Kidney epithelial cell (primary cell): Measurements from ENCODE around the gene HYLS1. TPM values are rescaled to one million over a fixed set of nuclear protein-coding genes. Genes with fewer than 3 reads are reported as not detected.
"Not testable (repeated sequence)": the region's sequence is repeated elsewhere in the genome, so short reads cannot be mapped to it uniquely, and the experiment has no call there.

Experiments
- DNase-seq: peaks from one replicate; pipeline ENCODE4 v3.0.0-alpha.2; 2010; ENCODE audit warnings: low read depth
- H3K27me3 ChIP-seq: 2 replicates; pipeline ENCODE4 v1.6.0; 2011; ENCODE audit warnings: low read length; ENCODE audit not compliant: control insufficient read depth, insufficient read depth
- H3K36me3 ChIP-seq: 2 replicates; pipeline ENCODE4 v1.5.1; 2011; ENCODE audit warnings: low read length; ENCODE audit not compliant: control insufficient read depth, insufficient read depth
- H3K4me3 ChIP-seq: 2 replicates; pipeline ENCODE4 v1.5.1; 2011; ENCODE audit warnings: low read depth, mild to moderate bottlenecking, control low read depth, low read length
- CTCF ChIP-seq: IDR thresholded peaks from 2 replicates; pipeline ENCODE4 v1.5.1; 2011; ENCODE audit warnings: mild to moderate bottlenecking, moderate library complexity, low read length, control low read depth, inconsistent platforms; ENCODE audit not compliant: insufficient read depth, poor library complexity, severe bottlenecking
- total RNA-seq: library from RNA; depleted of rRNA; stranded (reverse); fragments of >200 nt; gene quantifications from 2 replicates; pipeline ENCODE4 v1.2.3, GENCODE V29; 2015

HYLS1 gene
- total RNA-seq, 1 donor from 2014 or later, result 3.6 TPM

DNA sequence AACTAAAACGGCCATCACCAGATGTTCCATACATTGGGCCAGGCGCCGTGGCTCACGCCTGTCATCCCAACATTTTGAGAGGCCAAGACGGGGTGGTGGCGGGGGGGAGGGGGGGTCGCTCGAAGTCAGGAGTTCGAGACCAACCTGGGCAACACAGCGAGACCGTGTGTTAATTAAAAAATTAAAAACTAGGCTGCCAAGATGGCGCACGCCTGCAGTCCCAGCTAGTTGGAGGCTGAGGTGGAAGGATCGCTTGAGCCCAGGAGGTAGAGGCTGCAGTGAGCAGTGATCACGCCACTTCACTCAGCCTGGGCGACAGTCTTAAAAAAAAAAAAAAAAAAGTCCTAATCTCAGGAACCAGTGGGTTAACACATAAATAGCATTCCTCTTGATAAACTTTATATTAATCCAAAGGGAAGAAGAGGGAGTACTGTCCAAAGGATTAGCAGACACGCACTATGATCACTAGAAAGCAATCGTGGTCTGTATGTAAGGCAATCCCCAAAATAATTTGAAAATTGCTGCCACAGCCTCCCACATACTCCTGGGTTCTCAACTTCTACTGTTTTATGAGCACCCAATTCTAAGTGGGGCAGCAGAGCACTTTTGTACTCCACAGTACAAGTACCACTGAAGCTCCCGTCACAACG lies 14.9 kb downstream of the HYLS1 start:
- H3K36me3 ChIP-seq, result no peaks in the 10 kb centered on the region
- H3K27me3 ChIP-seq, result peaks cover 15% of the 10 kb centered on the region
- TF ChIP-seq CTCF, result no peak
- H3K4me3 ChIP-seq, result peak overlapping the region; percentile 64
- no peak for DNase-seq

- no peak for TF ChIP-seq CTCF
Measured at GRCh38 chr11:125902927-125903710, 15.7 kb downstream of the HYLS1 start, which contains the start of gene PUS3. PUS3 (minus strand) TSS chr11:125903206; CDS start chr11:125896284, 6,922 bp downstream.

DNA sequence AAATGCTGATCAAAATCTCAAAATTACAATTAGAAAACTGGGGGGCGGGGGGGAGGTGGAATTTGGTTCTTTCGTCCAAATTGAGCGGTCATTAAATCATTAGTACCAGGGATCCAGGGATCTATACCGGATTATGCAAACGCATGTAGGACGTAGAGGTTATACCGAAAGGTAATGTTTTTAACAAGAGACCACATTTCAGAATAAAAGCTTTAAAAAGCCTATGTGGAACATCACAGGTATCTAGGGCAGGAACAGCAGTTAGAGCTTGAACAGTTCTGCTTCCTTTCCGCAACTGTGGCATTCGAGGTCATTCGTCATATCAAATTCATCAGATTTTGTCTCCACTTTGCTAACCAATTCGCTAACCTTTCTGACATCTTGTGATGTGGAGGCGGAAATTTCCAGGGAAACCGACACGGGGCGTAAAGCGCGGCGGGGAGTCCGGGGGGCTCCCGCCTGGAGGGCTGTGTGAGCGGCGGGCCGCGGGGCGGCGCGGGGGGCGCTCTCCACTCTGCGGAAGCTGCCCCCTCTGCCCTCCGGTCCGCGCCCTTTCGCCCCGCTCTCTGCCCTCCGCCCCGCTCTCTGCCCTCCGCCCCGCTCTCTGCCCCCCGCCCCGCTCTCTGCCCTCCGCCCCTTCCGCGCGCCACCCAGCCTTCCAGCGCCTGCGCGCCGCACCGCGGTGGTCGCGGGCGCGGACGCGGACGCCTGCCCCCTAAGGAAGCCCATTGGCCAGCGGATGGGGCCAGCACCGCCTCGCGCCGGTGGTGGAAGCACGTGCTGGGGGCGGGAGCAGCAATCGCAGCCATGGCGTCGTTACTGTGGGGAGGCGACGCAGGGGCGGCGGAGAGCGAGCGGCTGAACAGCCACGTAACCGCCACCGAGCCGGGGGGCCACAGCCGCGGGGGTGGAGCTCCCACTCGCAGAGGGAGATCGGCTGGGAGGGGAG lies 16.5 kb downstream of the HYLS1 start, which contains the start of gene DDX25:
Gene DDX25 (plus strand): TSS at position 798 of the 949 bp plus-strand sequence. CDS start 10 bp downstream, at position 808.
- H3K36me3 ChIP-seq, result no peaks in the 10 kb centered on the region
- H3K27me3 ChIP-seq, result peaks cover 15% of the 10 kb centered on the region
- TF ChIP-seq CTCF, result no peak
- DNase-seq, result no peak
- H3K4me3 ChIP-seq, result peak within 1 kb of the TSS; percentile 36

More at GRCh38 chr11:125902927-125903710, 15.7 kb downstream of the HYLS1 start, which contains the start of gene PUS3:
- Histone ChIP-seq H3K36me3 (no peaks in the 10 kb centered on the region), H3K27me3 (peaks cover 15% of the 10 kb centered on the region), H3K4me3 (peak within 1 kb of the TSS; percentile 64)
- peak; percentile 31 for DNase-seq

DNA sequence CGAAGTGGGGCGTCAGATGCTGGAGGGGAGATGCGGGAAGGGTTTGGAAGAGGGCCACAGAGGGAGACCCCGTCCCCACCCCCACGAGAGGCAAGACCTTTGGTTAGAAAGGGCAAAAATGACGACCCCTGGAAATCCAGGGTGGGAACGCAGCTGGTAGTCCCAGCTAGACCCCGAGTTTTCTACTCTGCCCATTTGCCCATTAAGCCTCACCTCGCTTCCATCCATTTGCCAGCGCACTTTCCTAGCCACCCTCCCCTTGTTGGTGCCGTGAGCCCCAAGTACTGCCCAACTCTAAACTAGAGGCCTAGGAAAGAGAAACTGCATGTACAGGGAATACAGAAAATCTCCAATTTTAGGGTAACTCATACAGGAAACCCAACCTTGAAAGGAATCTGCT lies 17.2 kb downstream of the HYLS1 start:
- no peak for TF ChIP-seq CTCF
- DNase-seq, result no peak
- H3K4me3 ChIP-seq, result no peak overlapping the region
- peaks cover 15% of the 10 kb centered on the region for H3K27me3 ChIP-seq
- no peaks in the 10 kb centered on the region for H3K36me3 ChIP-seq

DNA sequence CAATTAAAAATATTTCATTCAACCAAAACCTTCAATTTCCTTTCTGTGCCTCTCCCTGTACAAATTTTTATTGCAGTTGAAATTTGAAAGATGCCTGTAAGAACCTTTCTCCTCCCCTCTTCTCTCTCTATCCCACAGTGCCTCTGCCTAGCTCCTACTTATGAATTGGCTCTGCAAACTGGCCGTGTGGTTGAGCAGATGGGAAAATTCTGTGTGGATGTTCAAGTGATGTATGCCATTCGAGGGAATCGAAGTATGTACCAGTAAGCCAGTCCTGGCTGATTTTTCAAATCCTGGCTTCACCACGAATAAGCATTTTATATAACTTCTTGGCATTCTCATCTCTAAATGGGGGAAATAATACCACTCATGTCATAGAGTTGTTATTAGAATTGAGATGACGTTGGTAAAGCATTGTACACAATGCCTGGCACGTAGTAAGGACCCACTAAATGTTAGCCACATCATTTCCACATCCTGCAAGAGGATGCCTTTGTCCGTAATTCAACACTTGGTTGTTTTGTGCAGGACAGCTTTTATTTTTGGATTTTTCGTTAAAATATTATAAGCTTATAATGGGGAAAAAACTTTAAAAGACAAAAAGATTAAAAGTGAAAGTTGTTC lies 22.9 kb downstream of the HYLS1 start:
- Histone ChIP-seq H3K27me3 (no peaks in the 10 kb centered on the region), H3K4me3 (no peak overlapping the region), H3K36me3 (no peaks in the 10 kb centered on the region)
- no peak for TF ChIP-seq CTCF
- DNase-seq, result no peak

DNA sequence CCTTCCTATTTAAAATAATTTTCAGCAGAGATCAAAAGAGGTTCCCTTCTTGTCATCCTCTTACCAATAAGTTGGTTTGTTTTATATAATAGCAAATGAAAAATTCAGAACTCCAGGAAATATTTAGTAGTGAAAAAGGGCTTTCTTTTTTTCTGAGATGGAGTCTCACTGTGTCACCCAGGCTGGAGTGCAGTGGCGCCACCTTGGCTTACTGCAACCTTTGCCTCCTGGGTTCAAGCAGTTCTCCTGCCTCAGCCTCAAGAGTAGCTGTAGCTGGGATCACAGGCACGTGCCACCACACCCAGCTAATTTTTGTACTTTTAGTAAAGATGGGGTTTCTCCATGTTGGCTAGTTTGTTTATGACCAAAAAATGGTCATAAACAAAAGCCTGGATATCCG lies 27.1 kb downstream of the HYLS1 start:
- not testable (repeated sequence) for DNase-seq, H3K36me3 ChIP-seq, H3K4me3 ChIP-seq, H3K27me3 ChIP-seq
